ENCODE measurements around the gene XAF1. TPM values are rescaled to one million over a fixed set of nuclear protein-coding genes. Genes with fewer than 3 reads are reported as not detected.
"Not testable (repeated sequence)": the region's sequence is repeated elsewhere in the genome, so short reads cannot be mapped to it uniquely, and the experiment has no call there.

XAF1 gene
- total and polyA plus RNA-seq, 4 donors, result 4.5 to 108 (median 65.8) TPM

DNA sequence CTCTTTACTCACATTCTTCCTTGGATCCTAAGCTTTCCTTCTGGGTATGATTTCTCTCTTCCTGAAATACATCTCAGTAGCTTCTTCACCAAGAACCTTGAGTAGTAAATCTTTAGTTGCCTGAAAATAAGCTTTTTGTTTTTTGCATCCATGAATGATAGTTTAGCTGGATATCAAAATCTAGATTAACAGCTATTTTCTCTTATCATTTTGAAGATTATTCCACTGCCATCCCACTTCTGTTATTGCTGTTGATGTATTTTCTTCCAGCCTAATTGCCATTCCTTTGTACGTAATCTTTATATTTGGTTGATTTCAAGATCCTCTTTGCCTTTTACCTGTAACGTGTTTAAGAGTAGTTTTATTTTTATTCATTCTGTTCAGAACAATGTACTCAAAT is 12.6 kb downstream of the XAF1 start:
- ATAC-seq (ENCODE audit: low FRiP score) (no peak), DNase-seq (no peak)
- Histone ChIP-seq H3K4me1 (ENCODE audit: control insufficient read depth in 1 of 2, insufficient read depth in 2 of 2, low read length in 2 of 2) (no peaks in the 10 kb centered on the region), H3K4me3 (ENCODE audit: low read length in 2 of 2) (no peak overlapping the region), H3K27me3 (ENCODE audit: control insufficient read depth in 1 of 2, insufficient read depth in 2 of 2, low read length in 1 of 2) (no peaks in the 10 kb centered on the region), H3K27ac (ENCODE audit: low read depth in 1 of 2, low read length in 2 of 2) (no peak overlapping the region), H3K36me3 (ENCODE audit: control insufficient read depth in 1 of 2, insufficient read depth in 2 of 2, low read length in 1 of 2) (peaks cover 6 to 13% of the 10 kb centered on the region in 2 donors), H3K9me3 (ENCODE audit: control insufficient read depth, low read length) (peaks cover 8% of the 10 kb centered on the region)
- intact Hi-C loops (cut with DNase I), result no loop called here
- WGBS, 2 donors, result 92 to 96% methylated on average over 2 of the region's 2 CpGs

DNA sequence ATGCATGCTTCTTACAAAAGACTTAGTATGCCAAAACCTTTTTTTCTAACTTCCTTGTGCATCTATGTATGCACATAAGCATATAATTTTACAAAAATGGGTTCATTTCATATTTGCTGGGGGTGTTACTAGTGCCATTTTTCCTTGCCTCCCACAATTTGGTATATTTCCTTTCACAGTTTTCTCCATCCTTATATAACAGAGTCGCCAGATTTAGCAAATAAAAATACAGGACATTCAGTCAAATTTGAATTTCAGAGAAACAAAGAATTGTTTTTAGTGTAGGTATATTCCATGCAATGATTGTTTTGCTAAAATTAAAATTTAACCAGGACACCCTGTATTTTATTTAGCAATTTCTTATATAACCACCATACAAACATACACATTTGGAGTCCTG is 16.2 kb downstream of the XAF1 start:
- Histone ChIP-seq H3K4me3 (ENCODE audit: low read length in 2 of 2) (no peak overlapping the region), H3K4me1 (ENCODE audit: control insufficient read depth in 1 of 2, insufficient read depth in 2 of 2, low read length in 2 of 2) (no peaks in the 10 kb centered on the region), H3K36me3 (ENCODE audit: control insufficient read depth in 1 of 2, insufficient read depth in 2 of 2, low read length in 1 of 2) (peaks cover 6 to 9% of the 10 kb centered on the region in 2 donors), H3K27ac (ENCODE audit: low read depth in 1 of 2, low read length in 2 of 2) (no peak overlapping the region), H3K9me3 (ENCODE audit: control insufficient read depth, low read length) (peaks cover 10% of the 10 kb centered on the region), H3K27me3 (ENCODE audit: control insufficient read depth in 1 of 2, insufficient read depth in 2 of 2, low read length in 1 of 2) (no peaks in the 10 kb centered on the region)
- WGBS, 2 donors, result 84 to 85% methylated on average over 1 of the region's 1 CpG
- no peak for ATAC-seq (ENCODE audit: low FRiP score)
- DNase-seq, result no peak
- intact Hi-C loops (cut with DNase I), result no loop called here

DNA sequence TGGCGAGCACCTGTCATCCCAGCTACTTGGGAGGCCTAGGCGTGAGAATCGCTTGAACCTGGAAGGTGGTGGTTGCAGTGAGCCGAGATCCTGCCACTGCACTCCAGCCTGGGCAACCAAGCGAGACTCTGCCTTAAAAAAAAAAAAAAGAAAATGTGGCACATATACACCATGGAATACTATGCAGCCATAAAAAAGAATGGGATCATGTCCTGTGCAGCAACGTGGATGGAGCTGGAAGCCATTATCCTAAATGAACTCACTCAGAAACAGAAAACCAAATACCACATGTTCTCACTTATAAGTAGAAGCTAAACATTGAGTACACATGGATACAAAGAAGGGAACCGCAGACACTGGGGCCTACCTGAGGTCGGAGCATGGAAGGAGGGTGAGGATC is 19.1 kb downstream of the XAF1 start:
- 92% methylated on average over 8 of the region's 8 CpGs for WGBS, 2 donors
- ATAC-seq (ENCODE audit: low FRiP score); H3K27ac ChIP-seq (ENCODE audit: low read depth in 1 of 2, low read length in 2 of 2); H3K36me3 ChIP-seq (ENCODE audit: control insufficient read depth in 1 of 2, insufficient read depth in 2 of 2, low read length in 1 of 2); H3K27me3 ChIP-seq (ENCODE audit: control insufficient read depth in 1 of 2, insufficient read depth in 2 of 2, low read length in 1 of 2); H3K4me3 ChIP-seq (ENCODE audit: low read length in 2 of 2); intact Hi-C loops (cut with DNase I); DNase-seq; H3K4me1 ChIP-seq (ENCODE audit: control insufficient read depth in 1 of 2, insufficient read depth in 2 of 2, low read length in 2 of 2): not testable (repeated sequence)
- peaks cover 16% of the 10 kb centered on the region for H3K9me3 ChIP-seq (ENCODE audit: control insufficient read depth, low read length)

DNA sequence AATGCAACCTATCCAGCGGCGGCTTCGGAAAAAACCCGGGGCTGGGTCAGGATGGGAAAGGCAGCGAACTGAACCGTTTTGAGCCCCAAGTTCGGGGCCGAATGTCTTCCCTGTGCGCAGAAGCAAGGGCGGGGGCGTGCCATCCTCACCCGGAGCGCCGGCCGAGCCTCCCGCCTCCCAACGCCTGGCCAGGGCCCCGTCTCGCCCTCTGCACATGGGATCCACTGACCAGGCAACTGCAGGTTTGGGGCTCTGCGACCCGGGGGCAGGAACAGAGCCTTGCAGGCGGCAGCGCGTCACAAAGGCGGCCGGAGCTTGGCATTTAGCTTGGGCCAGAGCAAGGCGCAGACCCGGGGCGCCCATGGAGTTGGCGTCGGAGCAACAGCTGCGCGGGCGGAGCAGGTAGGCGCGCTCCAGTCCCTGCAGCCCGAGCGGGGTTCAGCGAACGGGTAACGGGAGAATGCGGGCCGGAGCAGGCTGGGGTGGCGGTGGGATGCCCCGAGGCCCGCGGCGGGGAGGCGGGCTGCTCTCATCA is 20.1 kb downstream of the XAF1 start, which contains the start of gene FBXO39:
Gene FBXO39, plus strand, starts transcription at position 345 of the 535 bp plus-strand sequence. CDS start 3,654 bp downstream, outside the sequence.
- H3K9me3 ChIP-seq (ENCODE audit: control insufficient read depth, low read length), result peaks cover 15% of the 10 kb centered on the region
- no peaks in the 10 kb centered on the region for H3K27me3 ChIP-seq (ENCODE audit: control insufficient read depth in 1 of 2, insufficient read depth in 2 of 2, low read length in 1 of 2)

DNA sequence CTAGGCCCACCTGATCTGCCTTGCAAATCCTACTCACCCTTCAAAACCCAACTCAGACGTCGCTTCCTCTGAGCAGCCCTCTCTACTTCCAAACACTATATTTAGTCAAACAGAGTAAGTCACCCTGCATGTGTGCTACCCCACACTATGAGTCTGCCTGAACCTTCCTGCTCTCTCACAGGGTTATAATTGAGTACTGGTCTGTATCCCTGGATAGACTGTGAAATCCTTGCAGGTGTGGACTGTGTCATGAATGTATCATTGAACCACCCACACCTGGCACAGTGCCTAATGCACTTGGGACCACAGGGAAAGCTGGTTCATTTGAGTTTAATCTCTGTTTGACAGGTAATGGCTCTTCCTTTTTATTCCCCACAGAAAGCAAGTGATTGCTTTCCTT is 23.6 kb downstream of the XAF1 start:
- ATAC-seq (ENCODE audit: low FRiP score) (no peak), DNase-seq (no peak)
- Histone ChIP-seq H3K36me3 (ENCODE audit: control insufficient read depth in 1 of 2, insufficient read depth in 2 of 2, low read length in 1 of 2) (no peaks in the 10 kb centered on the region), H3K4me1 (ENCODE audit: control insufficient read depth in 1 of 2, insufficient read depth in 2 of 2, low read length in 2 of 2) (no peaks in the 10 kb centered on the region), H3K9me3 (ENCODE audit: control insufficient read depth, low read length) (peaks cover 8% of the 10 kb centered on the region), H3K4me3 (ENCODE audit: low read length in 2 of 2) (no peak overlapping the region), H3K27ac (ENCODE audit: low read depth in 1 of 2, low read length in 2 of 2) (no peak overlapping the region), H3K27me3 (ENCODE audit: control insufficient read depth in 1 of 2, insufficient read depth in 2 of 2, low read length in 1 of 2) (no peaks in the 10 kb centered on the region)
- intact Hi-C loops (cut with DNase I), result no loop called here
- 50 to 57% methylated on average over 2 of the region's 2 CpGs for WGBS, 2 donors

More for the DNA sequence above, 20.1 kb downstream of the XAF1 start, which contains the start of gene FBXO39:
- Histone ChIP-seq H3K4me3 (ENCODE audit: low read length in 2 of 2) (no peak within 1 kb of the TSS), H3K4me1 (ENCODE audit: control insufficient read depth in 1 of 2, insufficient read depth in 2 of 2, low read length in 2 of 2) (no peaks in the 10 kb centered on the region), H3K36me3 (ENCODE audit: control insufficient read depth in 1 of 2, insufficient read depth in 2 of 2, low read length in 1 of 2) (peaks cover 1 to 3% of the 10 kb centered on the region in 2 donors), H3K27ac (ENCODE audit: low read depth in 1 of 2, low read length in 2 of 2) (no peak within 1 kb of the TSS)
- intact Hi-C loops (cut with DNase I), result no loop called here
- ATAC-seq (ENCODE audit: low FRiP score) (peak; percentile 38), DNase-seq (no peak)
- WGBS, 2 donors, result 1 to 2% methylated on average over 48 to 49 of the region's 49 CpGs

DNA sequence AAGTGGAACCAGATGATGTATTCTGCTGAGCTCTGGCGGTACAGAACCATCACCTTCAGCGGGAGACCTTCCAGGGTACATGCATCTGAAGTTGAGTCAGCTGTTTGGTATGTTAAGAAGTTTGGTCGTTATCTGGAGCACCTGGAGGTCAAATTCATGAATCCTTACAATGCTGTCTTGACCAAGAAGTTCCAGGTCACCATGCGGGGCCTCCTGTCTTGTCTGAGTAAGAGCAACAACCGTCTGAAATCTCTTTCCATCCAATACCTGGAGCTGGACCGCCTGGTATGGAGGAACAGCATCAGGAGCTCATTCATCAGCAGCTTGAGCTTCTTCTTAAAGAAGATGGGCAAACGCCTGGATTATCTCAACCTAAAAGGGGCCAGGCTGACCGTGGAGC is 24.2 kb downstream of the XAF1 start:
- intact Hi-C loops (cut with DNase I), result no loop called here
- no peak for ATAC-seq (ENCODE audit: low FRiP score)
- WGBS, 2 donors, result 73 to 78% methylated on average over 8 of the region's 8 CpGs

DNA sequence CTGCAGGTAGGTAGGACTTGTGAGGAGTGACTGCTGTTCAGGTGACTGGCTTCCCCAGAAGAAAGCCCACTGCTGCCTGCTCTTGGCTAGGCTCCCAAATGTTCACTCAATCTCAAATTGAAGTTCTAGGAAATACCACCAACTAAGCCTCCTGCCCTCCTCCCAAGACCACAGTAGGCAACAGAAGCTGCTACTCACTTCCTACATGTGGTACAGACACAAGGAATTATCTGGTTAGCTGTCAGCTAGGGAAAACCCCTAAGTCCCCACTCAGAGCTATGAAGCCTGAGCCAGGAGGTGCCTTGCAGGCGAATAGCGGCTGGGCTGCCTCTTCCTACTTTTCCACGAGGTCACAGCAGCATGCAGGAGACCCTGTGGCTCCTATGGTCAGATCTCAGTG is 25.0 kb downstream of the XAF1 start:
- Histone ChIP-seq H3K4me1 (ENCODE audit: control insufficient read depth in 1 of 2, insufficient read depth in 2 of 2, low read length in 2 of 2) (no peaks in the 10 kb centered on the region), H3K27ac (ENCODE audit: low read depth in 1 of 2, low read length in 2 of 2) (no peak overlapping the region), H3K36me3 (ENCODE audit: control insufficient read depth in 1 of 2, insufficient read depth in 2 of 2, low read length in 1 of 2) (no peaks in the 10 kb centered on the region), H3K27me3 (ENCODE audit: control insufficient read depth in 1 of 2, insufficient read depth in 2 of 2, low read length in 1 of 2) (no peaks in the 10 kb centered on the region), H3K4me3 (ENCODE audit: low read length in 2 of 2) (no peak overlapping the region), H3K9me3 (ENCODE audit: control insufficient read depth, low read length) (peaks cover 6% of the 10 kb centered on the region)
- DNase-seq (no peak), ATAC-seq (ENCODE audit: low FRiP score) (no peak)
- 68 to 73% methylated on average over 3 of the region's 3 CpGs for WGBS, 2 donors
- intact Hi-C loops (cut with DNase I), result no loop called here

More for the DNA sequence above, 24.2 kb downstream of the XAF1 start:
- DNase-seq, result no peak
- no peak overlapping the region for H3K4me3 ChIP-seq (ENCODE audit: low read length in 2 of 2)
- H3K4me1 ChIP-seq (ENCODE audit: control insufficient read depth in 1 of 2, insufficient read depth in 2 of 2, low read length in 2 of 2), result no peaks in the 10 kb centered on the region
- H3K27me3 ChIP-seq (ENCODE audit: control insufficient read depth in 1 of 2, insufficient read depth in 2 of 2, low read length in 1 of 2), result no peaks in the 10 kb centered on the region
- H3K9me3 ChIP-seq (ENCODE audit: control insufficient read depth, low read length), result peaks cover 6% of the 10 kb centered on the region
- no peak overlapping the region for H3K27ac ChIP-seq (ENCODE audit: low read depth in 1 of 2, low read length in 2 of 2)
- no peaks in the 10 kb centered on the region for H3K36me3 ChIP-seq (ENCODE audit: control insufficient read depth in 1 of 2, insufficient read depth in 2 of 2, low read length in 1 of 2)

DNA sequence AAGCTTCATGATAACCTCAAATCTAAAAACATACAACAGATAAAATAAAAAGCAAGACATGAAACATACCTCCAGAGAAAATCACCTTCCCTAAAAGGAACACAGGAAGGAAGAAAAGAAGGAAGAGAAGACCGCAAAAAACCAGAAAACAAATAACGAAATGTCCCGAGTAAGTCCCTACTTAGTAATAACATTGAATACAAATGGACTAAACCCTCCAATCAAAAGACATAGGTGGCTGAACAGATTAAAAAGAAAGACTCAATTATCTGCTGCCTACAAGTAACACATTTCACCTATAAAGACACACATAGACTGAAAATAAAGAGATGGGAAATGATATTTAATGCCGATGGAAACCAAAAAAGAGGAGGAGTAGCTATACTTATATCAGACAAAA is 26.4 kb downstream of the XAF1 start:
- H3K4me3 ChIP-seq (ENCODE audit: low read length in 2 of 2), result no peak overlapping the region
- H3K27ac ChIP-seq (ENCODE audit: low read depth in 1 of 2, low read length in 2 of 2), result no peak overlapping the region
- no peaks in the 10 kb centered on the region for H3K4me1 ChIP-seq (ENCODE audit: control insufficient read depth in 1 of 2, insufficient read depth in 2 of 2, low read length in 2 of 2)
- ATAC-seq (ENCODE audit: low FRiP score), result no peak
- DNase-seq, result no peak
- 87 to 91% methylated on average over 4 of the region's 4 CpGs for WGBS, 2 donors
- no peaks in the 10 kb centered on the region for H3K27me3 ChIP-seq (ENCODE audit: control insufficient read depth in 1 of 2, insufficient read depth in 2 of 2, low read length in 1 of 2)
- no peaks in the 10 kb centered on the region for H3K36me3 ChIP-seq (ENCODE audit: control insufficient read depth in 1 of 2, insufficient read depth in 2 of 2, low read length in 1 of 2)
- intact Hi-C loops (cut with DNase I), result no loop called here
- H3K9me3 ChIP-seq (ENCODE audit: control insufficient read depth, low read length), result peaks cover 6% of the 10 kb centered on the region

DNA sequence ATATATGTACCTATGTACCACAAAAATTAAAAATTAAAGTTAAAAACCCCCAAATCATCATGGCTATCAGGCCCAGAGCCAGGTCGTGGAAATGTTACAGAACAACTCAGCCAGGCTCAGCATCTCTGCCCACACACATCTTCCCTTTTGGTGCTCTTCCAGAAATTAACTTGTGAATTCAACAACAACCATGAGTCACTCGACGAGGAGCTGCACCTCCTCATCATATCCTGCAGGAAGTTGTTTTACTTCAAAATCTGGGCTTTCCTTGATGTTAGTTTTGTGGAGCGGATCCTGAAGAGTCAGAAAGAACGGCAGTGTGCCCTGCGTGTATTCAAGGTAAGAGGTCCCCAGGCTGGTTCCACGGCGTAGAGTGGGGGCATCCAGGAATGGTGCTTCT is 30.8 kb downstream of the XAF1 start:
- H3K4me3 ChIP-seq (ENCODE audit: low read length in 2 of 2), result no peak overlapping the region
- H3K9me3 ChIP-seq (ENCODE audit: control insufficient read depth, low read length), result no peaks in the 10 kb centered on the region
- ATAC-seq (ENCODE audit: low FRiP score) (no peak), DNase-seq (no peak)
- no peaks in the 10 kb centered on the region for H3K4me1 ChIP-seq (ENCODE audit: control insufficient read depth in 1 of 2, insufficient read depth in 2 of 2, low read length in 2 of 2)
- intact Hi-C loops (cut with DNase I), result no loop called here
- H3K27me3 ChIP-seq (ENCODE audit: control insufficient read depth in 1 of 2, insufficient read depth in 2 of 2, low read length in 1 of 2), result peaks cover 0 to 2% of the 10 kb centered on the region in 2 donors
- H3K36me3 ChIP-seq (ENCODE audit: control insufficient read depth in 1 of 2, insufficient read depth in 2 of 2, low read length in 1 of 2), result no peaks in the 10 kb centered on the region
- H3K27ac ChIP-seq (ENCODE audit: low read depth in 1 of 2, low read length in 2 of 2), result no peak overlapping the region
- 68 to 72% methylated on average over 8 of the region's 8 CpGs for WGBS, 2 donors
